Panc1 (cell line): ENCODE results near the gene P2RX1. TPM values are rescaled to one million over a fixed set of nuclear protein-coding genes. Genes with fewer than 3 reads are reported as not detected.

Experiments used
- ATAC-seq: fragments of 200-7000 bp; cut with Tn5 transposase; 2 replicates; pipeline ENCODE4 v1.9.1; 2020; ENCODE audit warnings: mild to moderate bottlenecking, moderate library complexity
- BruUV-seq: library from RNA; stranded (reverse); fragments of 400-500 nt; replicated peaks from 2 replicates; lab custom pipeline; 2021; lab: Mats Ljungman, UMichigan
- CTCF ChIA-PET: fragments of 300-600 bp; sonication (Branson Sonifier 250); formaldehyde crosslinking; loops from one replicate; lab custom pipeline; 2022; ENCODE audit warnings: antibody characterized with exemption; lab: Charles Lee
- POLR2A ChIA-PET: fragments of 300-600 bp; sonication (Branson Sonifier 250); formaldehyde crosslinking; loops from one replicate; lab custom pipeline; 2022; ENCODE audit warnings: antibody characterized with exemption; lab: Charles Lee
- DNase-seq: peaks from one replicate; pipeline ENCODE4 v3.0.0-alpha.2; 2010; ENCODE audit warnings: low read depth, low spot score
- H3K27ac ChIP-seq: 2 replicates; pipeline ENCODE4 v1.5.1; 2011; ENCODE audit warnings: mild to moderate bottlenecking, low read length, inconsistent platforms
- H3K27me3 ChIP-seq: fragments of 200-500 bp; sonication (Bioruptor generic); 2 replicates; pipeline ENCODE4 v1.6.0; 2014; ENCODE audit warnings: low read length, inconsistent platforms; ENCODE audit not compliant: control insufficient read depth, insufficient read depth
- H3K36me3 ChIP-seq: fragments of 200-500 bp; sonication (Bioruptor generic); 2 replicates; pipeline ENCODE4 v1.5.1; 2014; ENCODE audit warnings: inconsistent platforms, mild to moderate bottlenecking, low read length, moderate library complexity; ENCODE audit not compliant: control insufficient read depth, insufficient read depth
- H3K4me1 ChIP-seq: 2 replicates; pipeline ENCODE4 v1.5.1; 2011; ENCODE audit warnings: inconsistent platforms, mild to moderate bottlenecking, low read length, moderate library complexity; ENCODE audit not compliant: control insufficient read depth, insufficient read depth
- H3K4me3 ChIP-seq, 2 experiments: 2 replicates each; pipeline ENCODE4 v1.5.1; 2011 to 2012; ENCODE audit warnings: low read depth in 2 of 2, low read length in 2 of 2, mild to moderate bottlenecking in 2 of 2, inconsistent platforms in 1 of 2, moderate library complexity in 1 of 2
- H3K9me3 ChIP-seq: fragments of 200-500 bp; sonication (Bioruptor generic); 2 replicates; pipeline ENCODE4 v1.5.1; 2014; ENCODE audit warnings: low read depth, mild to moderate bottlenecking, inconsistent platforms, low read length, moderate library complexity; ENCODE audit not compliant: control insufficient read depth, insufficient read depth
- CTCF ChIP-seq: fragments of 450-650 bp; IDR thresholded peaks from 2 replicates; pipeline ENCODE4 v1.5.1; 2017; ENCODE audit warnings: mild to moderate bottlenecking
- REST ChIP-seq, 2 experiments: IDR thresholded peaks; 2 replicates each; pipeline ENCODE4 v1.6.1; 2011 to 2012; ENCODE audit warnings: low read depth in 2 of 2, control low read depth in 1 of 2, low read length in 1 of 2, mild to moderate bottlenecking in 1 of 2, moderate library complexity in 1 of 2; ENCODE audit not compliant: insufficient read depth in 1 of 2
- SIN3A ChIP-seq: IDR thresholded peaks from 2 replicates; pipeline ENCODE4 v1.6.1; 2012; ENCODE audit warnings: low read depth, mild to moderate bottlenecking, low read length, moderate library complexity, borderline replicate concordance; ENCODE audit not compliant: insufficient read depth
- in situ Hi-C: cut with HindIII; loops from 2 replicates; pipeline ENCODE4 v1.10.0; 2016; ENCODE audit warnings: low sequenced_read_pairs, low pct_unique_long_range_greater_than_20kb
- intact Hi-C: fragments of 100-400 bp; cut with micrococcal nuclease; formaldehyde crosslinking; loops from one replicate; pipeline ENCODE4 v1.10.0; 2022; ENCODE audit not compliant: unreplicated experiment
- total RNA-seq: library from RNA; stranded (reverse); gene quantifications from one replicate; pipeline ENCODE4 v1.2.1, GENCODE V29; 2021; ENCODE audit not compliant: unreplicated experiment

P2RX1 gene
- total RNA-seq, 1 experiment from 2014 or later, result not detected

- ChIA-PET CTCF (interaction anchor here (0.7 kb wide), 1 partner anchor 68 kb away, joined by 7 read pairs; no protein-coding TSS in a partner anchor), POLR2A (no interaction called here)
- Histone ChIP-seq H3K9me3 (no peaks in the 10 kb centered on the region), H3K27me3 (no peaks in the 10 kb centered on the region), H3K36me3 (no peaks in the 10 kb centered on the region), H3K4me1 (no peaks in the 10 kb centered on the region), H3K4me3 (no peak overlapping the region), H3K27ac (no peak overlapping the region)
- DNase-seq (no peak), ATAC-seq (no peak; the same call in 1 of the 2 replicates)
- in situ Hi-C loops, result no loop called here
- TF ChIP-seq CTCF (no peak), REST (IDR thresholded peaks at IDR 0.05; ENCODE audit: insufficient read depth in 1 of 2, low read depth in 2 of 2, low read length in 1 of 2) (no peak), SIN3A (no peak)
- no TSS peak for BruUV-seq
- intact Hi-C loops, result loop anchor here (5.0 kb wide), 1 partner anchor 71 kb away; no protein-coding TSS in a partner anchor
These were observed 19.6 kb upstream of the P2RX1 start for GRCh38 chr17:3935825-3936355.

- CTCF ChIA-PET, result interaction anchor here (0.6 to 0.7 kb wide), 2 partner anchors 67 to 271 kb away, joined by 4 to 7 read pairs; no protein-coding TSS in a partner anchor
- TF ChIP-seq CTCF (peak; percentile 91), REST (IDR thresholded peaks at IDR 0.05; ENCODE audit: insufficient read depth in 1 of 2, low read depth in 2 of 2, low read length in 1 of 2) (no peak)
- H3K27me3 ChIP-seq, result no peaks in the 10 kb centered on the region
- in situ Hi-C loops (no loop called here), intact Hi-C loops (loop anchor here (5.0 kb wide), 1 partner anchor 72 kb away; no protein-coding TSS in a partner anchor)
- no peaks in the 10 kb centered on the region for H3K4me1 ChIP-seq
- DNase-seq, result no peak
- H3K4me3 ChIP-seq, result no peak overlapping the region
- peak; percentile 100 for ATAC-seq
- H3K9me3 ChIP-seq, result no peaks in the 10 kb centered on the region
- H3K36me3 ChIP-seq, result no peaks in the 10 kb centered on the region
- BruUV-seq, result no TSS peak
- POLR2A ChIA-PET, result no interaction called here
- H3K27ac ChIP-seq, result no peak overlapping the region
These were observed 18.9 kb upstream of the P2RX1 start for GRCh38 chr17:3935140-3935542.
